ENCODE measurements around the gene FOXO3. TPM values are rescaled to one million over a fixed set of nuclear protein-coding genes. Genes with fewer than 3 reads are reported as not detected.

The FOXO3 gene
- total RNA-seq, 4 donors from 2014 or later: 52.3 to 71.2 (median 61.3) TPM

DNA sequence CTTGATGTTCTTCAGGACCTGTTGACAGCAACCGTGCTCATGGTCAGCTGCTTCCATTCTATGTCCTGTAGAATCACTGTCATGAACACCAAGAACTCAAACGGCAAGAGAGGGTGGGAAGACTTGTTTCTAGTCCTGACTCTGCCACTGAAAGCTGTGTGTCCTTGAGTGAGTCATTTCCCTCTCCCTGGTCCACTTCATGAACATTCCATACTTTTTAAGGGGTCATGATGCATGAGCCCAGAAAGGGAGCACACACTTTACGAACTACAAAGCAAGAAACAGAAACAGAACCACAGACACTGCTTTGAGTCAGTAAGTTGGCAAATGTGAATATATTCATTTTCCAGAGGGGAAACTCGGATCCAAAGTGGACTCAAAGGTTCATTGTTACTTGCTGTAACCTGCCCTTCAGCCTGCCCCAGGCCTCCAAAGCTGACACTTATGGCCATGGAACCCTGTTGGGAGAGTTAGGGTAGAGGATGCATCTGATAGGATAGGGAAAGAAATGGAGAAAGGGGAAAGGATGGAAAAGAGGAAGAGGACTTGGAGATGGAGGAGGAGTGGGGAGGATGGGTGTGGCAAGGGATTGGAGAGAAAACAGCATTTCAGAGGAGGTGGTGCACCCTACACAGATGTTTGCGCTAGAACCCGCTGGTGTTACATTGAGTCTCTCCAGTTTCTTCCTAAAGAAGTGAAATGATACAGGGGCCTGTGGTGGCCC lies 129.8 kb downstream of the FOXO3 start:
- intact Hi-C loops (cut with DNase I; ENCODE audit: low total_unique reads): no loop called here
- TF ChIP-seq, protein P1, sequence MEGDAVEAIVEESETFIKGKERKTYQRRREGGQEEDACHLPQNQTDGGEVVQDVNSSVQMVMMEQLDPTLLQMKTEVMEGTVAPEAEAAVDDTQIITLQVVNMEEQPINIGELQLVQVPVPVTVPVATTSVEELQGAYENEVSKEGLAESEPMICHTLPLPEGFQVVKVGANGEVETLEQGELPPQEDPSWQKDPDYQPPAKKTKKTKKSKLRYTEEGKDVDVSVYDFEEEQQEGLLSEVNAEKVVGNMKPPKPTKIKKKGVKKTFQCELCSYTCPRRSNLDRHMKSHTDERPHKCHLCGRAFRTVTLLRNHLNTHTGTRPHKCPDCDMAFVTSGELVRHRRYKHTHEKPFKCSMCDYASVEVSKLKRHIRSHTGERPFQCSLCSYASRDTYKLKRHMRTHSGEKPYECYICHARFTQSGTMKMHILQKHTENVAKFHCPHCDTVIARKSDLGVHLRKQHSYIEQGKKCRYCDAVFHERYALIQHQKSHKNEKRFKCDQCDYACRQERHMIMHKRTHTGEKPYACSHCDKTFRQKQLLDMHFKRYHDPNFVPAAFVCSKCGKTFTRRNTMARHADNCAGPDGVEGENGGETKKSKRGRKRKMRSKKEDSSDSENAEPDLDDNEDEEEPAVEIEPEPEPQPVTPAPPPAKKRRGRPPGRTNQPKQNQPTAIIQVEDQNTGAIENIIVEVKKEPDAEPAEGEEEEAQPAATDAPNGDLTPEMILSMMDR (IDR thresholded peaks at IDR 0.05): no peak
- no peak for TF ChIP-seq POLR2A (IDR thresholded peaks at IDR 0.05)
- H3K4me3 ChIP-seq: no peak overlapping the region
- no peaks in the 10 kb centered on the region for H3K9me3 ChIP-seq
- peaks cover 0 to 7% of the 10 kb centered on the region in 2 donors for H3K4me1 ChIP-seq
- H3K27me3 ChIP-seq: no peaks in the 10 kb centered on the region
- H3K27ac ChIP-seq: no peak overlapping the region
- DNase-seq: no peak
- no peaks in the 10 kb centered on the region for H3K36me3 ChIP-seq

DNA sequence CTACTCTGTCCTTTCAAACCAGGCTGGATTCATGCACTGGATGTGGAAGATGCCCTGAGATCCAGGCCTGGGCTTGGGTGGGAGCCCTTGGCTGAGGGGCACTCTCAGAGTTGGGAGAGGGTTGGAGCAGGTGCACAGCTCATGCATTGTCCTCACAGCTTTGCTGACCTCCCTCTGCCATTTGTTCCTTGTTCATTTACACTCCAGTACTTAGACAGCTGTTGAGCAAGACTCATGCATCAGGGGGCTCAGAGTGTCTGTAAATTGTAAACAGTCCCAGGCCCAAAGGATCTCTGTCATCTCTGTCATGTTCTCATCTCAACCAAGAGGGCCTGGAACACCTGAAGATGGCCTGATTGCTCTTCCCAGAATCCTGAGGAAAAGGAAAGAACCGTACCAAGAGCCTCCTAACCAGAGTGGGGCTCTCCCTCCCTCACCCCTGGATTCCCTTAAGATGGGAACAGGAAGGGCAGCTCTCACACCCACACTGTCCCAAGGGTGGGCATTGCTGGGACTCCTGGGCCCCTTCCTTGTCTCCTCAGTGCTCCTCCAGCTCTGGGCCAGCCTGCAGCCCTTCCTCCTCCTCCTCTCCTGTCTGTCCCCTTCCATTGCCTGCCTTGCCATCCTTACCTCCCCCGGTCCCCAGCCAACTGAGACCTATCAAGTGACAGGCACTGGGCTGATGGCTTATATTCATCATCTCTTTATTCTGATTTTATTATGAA lies 132.9 kb downstream of the FOXO3 start:
- no peak overlapping the region for H3K4me3 ChIP-seq
- DNase-seq: no peak
- TF ChIP-seq, protein P1 (IDR thresholded peaks at IDR 0.05): no peak
- no peak for TF ChIP-seq POLR2A (IDR thresholded peaks at IDR 0.05)
- peaks cover 0 to 6% of the 10 kb centered on the region in 2 donors for H3K4me1 ChIP-seq
- no peaks in the 10 kb centered on the region for H3K27me3 ChIP-seq
- no peaks in the 10 kb centered on the region for H3K9me3 ChIP-seq
- intact Hi-C loops (cut with DNase I; ENCODE audit: low total_unique reads): no loop called here
- H3K36me3 ChIP-seq: no peaks in the 10 kb centered on the region
- H3K27ac ChIP-seq: no peak overlapping the region

DNA sequence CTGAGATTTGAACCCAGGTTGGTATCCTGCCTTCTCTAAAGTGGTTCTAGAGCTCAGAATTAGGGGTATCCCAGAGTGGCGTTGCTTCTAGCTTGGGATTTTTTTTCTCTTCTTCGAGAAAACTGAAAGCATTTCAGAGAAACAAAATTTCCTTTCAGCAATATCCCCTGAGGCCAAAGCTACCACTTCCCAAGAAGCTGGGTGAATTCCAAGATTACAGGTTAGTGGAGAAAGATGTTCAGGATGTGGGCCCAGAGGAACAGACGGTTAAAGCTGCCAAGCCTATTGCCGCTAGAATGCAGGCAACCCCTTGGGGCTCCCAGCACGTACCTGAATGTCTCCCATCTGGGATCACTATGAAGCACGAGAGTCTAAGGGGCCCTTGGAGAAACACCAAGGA lies 134.1 kb downstream of the FOXO3 start:
- TF ChIP-seq, protein P1 (IDR thresholded peaks at IDR 0.05): no peak
- TF ChIP-seq POLR2A (IDR thresholded peaks at IDR 0.05): no peak
- no peaks in the 10 kb centered on the region for H3K4me1 ChIP-seq
- no peak overlapping the region for H3K4me3 ChIP-seq
- no peak overlapping the region for H3K27ac ChIP-seq
- intact Hi-C loops (cut with DNase I; ENCODE audit: low total_unique reads): no loop called here
- no peak for DNase-seq
- H3K9me3 ChIP-seq: no peaks in the 10 kb centered on the region
- no peaks in the 10 kb centered on the region for H3K36me3 ChIP-seq
- no peaks in the 10 kb centered on the region for H3K27me3 ChIP-seq

DNA sequence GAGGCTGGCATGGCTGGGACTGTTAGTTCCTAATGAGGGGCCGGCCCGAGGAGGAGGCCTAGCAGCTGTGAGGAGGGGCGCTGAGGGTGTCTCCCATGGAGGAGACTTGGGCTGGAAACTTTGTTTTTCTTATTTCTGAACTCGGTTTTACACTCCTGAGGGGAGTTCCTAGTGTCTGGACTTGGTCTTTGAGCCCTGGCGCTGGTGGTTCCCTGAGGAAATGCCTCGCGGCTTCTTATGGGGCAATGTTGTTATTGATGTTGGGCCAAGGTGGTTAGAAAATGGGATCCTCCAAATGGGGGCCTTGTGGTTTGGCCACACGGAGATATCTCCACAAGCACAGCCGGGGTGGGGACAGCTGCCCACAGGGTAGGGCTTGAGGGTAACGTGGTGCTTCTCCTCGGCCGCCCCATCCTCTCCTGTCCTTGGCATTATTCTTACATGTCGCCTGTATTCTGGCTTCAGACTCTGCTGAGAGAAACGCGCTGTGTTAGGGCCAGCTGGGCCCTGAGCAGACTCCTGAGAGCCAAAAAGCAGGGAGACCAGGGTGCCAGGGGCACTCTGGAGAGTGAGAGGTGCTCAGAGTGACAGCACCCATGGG lies 136.9 kb downstream of the FOXO3 start:
- Histone ChIP-seq H3K36me3 (no peaks in the 10 kb centered on the region), H3K27ac (no peak overlapping the region), H3K27me3 (no peaks in the 10 kb centered on the region), H3K9me3 (peaks cover 0 to 9% of the 10 kb centered on the region in 2 donors), H3K4me3 (no peak overlapping the region), H3K4me1 (no peaks in the 10 kb centered on the region)
- no peak for DNase-seq
- TF ChIP-seq, protein P1 (IDR thresholded peaks at IDR 0.05): no peak
- no peak for TF ChIP-seq POLR2A (IDR thresholded peaks at IDR 0.05)
- intact Hi-C loops (cut with DNase I; ENCODE audit: low total_unique reads): no loop called here

All from uterus (tissue), 4 donors.